HL-60/S4 (cell line): ENCODE data around the gene PKN1.
"Not testable (repeated sequence)": the region's sequence is repeated elsewhere in the genome, so short reads cannot be mapped to it uniquely, and the experiment has no call there.

ENCODE experiments used
- in situ Hi-C: fragments of 300-500 bp; cut with MboI; formaldehyde crosslinking; loops from 2 replicates; pipeline ENCODE4 v1.14.3; 2022; ENCODE audit warnings: low sequenced_read_pairs

The PKN1 gene

DNA sequence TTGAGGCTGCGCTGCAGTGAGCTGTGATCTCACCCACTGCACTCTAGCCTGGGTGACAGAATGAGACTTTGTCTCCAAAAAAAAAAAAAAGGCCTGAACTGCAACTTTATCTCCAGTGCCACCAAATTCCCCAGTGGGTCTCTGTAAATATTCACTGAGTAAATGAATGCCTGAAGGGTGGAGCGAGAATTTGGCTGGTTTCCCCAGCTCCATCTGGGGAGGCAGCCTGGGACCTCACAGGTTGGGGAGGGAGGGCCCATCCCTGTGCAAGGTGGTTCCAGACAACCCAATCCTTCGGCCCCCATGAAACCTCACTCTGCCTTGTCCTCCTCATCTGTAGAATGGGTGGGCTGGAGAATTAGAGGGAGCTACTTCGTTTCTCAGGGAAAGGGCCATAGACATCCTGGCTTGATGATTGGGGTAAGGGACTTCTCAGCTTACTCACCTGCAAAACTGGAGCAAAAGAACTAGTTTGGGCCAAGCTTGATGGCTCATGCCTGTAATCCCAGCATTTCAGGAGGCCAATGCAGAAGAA, 4.2 kb upstream of the PKN1 start:
- in situ Hi-C loops: no loop called here

DNA sequence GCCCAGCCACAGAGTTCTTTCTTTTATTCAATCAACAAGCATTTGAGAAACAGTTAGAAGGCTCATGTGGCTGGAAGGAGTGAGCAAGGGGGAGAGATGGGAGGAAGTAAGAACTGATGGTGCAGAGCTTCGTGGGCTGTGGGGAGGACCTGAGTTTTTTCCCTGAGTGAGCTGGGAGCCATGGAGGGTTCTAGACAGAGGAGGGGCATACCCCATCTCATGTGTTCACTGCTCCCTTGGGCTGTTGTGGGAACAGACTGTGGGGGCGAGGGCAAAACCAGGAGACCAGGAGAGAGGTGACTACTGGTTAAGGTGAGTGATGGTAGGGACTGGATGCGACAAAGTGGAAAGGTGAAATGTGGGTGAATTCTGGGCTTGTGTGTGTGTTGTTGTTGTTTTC, 2.4 kb upstream of the PKN1 start:
- in situ Hi-C loops: no loop called here

- in situ Hi-C loops: no loop called here
Observed at GRCh38 chr19:14433554-14434501, 722 bp downstream of the PKN1 start.

DNA sequence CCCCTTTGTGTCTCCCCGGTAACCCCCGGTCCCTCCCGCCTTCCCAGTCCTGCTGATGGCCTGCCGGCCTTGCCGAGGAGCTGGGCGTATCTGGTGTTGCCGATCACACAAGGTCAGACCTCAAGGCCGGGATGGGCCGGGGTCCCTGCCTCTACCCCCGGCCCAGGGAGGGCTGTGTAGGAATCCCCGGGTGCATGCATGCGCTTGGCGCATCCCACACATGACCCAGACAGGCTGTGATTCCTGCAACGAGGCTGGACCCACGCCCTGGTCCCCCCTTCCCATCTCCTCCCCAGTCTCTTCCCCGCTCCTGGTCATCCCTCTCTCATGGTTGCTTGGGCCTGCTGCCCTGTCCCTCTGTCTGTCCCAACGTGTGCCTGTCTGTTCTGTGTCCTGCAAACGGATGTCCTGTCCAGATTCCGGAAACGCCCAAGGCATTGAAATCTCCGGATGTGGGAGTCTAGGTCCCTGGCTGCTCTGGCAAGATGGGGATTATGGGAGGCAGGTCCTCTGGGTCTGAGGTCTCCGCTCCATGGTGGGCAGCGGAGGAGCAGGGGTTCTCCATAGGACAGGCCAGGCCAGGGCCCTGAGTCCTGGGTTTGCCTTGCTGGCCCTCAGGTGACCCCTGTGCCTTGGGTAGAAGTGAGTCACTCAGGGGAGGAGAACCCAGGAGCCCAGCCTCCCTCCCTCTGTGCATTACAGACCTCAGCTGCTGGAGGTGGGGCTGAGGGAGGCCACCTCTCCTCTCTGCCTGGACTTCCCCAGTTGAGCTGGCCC, 1.6 kb downstream of the PKN1 start:
- in situ Hi-C loops: no loop called here

- in situ Hi-C loops: no loop called here
Observed at GRCh38 chr19:14435320-14436050, 2.4 kb downstream of the PKN1 start.

- in situ Hi-C loops: no loop called here
Observed at GRCh38 chr19:14437578-14438140, 4.6 kb downstream of the PKN1 start.

DNA sequence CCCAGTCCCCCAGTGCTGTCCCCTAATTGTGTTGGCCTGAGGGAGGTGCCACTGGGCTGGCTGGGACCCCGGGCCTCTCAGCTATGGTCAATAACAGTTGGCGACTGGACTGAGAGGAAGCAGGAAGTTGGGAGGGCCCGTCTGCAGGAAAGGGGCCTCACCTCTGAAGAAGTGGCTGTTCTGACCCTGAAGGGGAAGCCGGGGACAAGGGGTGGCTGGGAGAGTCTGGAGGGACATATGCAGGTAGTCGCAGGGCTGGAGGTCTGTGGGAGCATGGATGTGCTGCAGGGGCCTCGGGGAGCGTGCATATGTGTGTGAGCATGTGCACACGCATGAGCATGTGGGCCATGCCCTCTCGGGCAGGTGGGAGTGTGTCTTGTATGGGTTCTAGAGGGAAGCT, 5.9 kb downstream of the PKN1 start:
- in situ Hi-C loops: no loop called here

GRCh38 chr19:14440049-14440448, 6.9 kb downstream of the PKN1 start:
- in situ Hi-C loops: no loop called here

- in situ Hi-C loops: no loop called here
Observed at GRCh38 chr19:14441041-14441938, 8.2 kb downstream of the PKN1 start.

GRCh38 chr19:14442891-14443631, 10.0 kb downstream of the PKN1 start:
- in situ Hi-C loops: no loop called here

GRCh38 chr19:14443632-14444216, 10.6 kb downstream of the PKN1 start:
- in situ Hi-C loops: no loop called here

GRCh38 chr19:14446336-14447036, 13.4 kb downstream of the PKN1 start:
- in situ Hi-C loops: no loop called here

DNA sequence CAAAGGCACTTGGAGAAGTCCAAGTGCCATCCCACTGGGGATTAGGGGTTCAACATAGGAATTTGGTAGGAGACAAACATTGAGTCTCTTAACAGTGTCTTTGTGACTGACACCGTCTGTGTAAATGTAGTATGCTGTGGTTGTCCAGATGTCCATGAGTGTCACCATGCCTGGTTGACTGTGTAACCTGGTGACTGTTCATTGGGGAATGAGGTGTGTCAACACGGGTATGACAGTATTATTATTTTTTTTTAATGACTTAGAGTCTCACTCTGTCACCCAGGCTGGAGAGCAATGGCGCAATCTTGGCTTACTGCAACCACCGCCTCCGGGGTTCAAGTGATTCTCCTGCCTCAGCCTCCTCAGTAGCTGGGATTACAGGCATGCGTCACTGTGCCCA, 16.2 kb downstream of the PKN1 start:
- in situ Hi-C loops: no loop called here

DNA sequence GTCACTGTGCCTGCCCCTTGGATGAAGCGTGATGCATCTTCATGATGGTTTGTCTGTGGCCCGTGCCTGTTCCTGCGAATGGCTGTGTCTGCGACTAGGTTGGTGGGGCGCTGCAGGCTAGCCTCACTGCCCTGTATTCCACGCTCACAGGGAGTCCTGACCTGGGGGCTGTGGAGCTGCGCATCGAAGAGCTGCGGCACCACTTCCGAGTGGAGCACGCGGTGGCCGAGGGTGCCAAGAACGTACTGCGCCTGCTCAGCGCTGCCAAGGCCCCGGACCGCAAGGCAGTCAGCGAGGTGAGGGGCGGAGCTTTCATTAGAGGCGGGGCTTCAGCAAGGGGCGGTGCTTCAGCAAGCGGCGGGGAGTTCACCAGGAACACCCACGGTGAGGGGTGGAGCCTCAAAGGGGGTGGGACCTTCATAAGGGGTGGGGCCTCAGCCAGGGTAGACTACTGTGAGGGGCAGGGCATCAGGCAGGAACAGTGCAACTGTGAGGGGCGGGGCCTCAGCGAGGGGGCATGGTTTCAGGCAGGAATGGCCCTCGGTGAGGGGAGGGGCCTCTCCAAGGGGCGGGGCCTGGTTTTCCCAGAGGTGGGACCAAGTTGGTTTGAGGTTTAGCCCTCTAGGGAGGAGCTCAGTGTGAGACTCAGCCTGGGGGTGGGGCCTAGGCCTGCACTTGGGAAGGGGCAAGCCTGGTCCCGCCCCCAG, 17.2 kb downstream of the PKN1 start:
- in situ Hi-C loops: no loop called here

DNA sequence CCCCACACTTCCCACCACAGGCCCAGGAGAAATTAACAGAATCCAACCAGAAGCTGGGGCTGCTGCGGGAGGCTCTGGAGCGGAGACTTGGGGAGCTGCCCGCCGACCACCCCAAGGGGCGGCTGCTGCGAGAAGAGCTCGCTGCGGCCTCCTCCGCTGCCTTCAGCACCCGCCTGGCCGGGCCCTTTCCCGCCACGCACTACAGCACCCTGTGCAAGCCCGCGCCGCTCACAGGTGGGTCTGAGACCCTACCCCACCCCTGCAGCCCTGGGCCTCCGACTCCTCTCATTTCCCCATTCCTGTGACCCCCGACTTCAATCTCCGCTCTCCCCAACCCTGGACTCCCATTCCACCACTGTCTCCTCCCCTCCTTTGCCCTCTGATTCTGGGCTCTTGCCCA, 17.8 kb downstream of the PKN1 start:
- in situ Hi-C loops: no loop called here

DNA sequence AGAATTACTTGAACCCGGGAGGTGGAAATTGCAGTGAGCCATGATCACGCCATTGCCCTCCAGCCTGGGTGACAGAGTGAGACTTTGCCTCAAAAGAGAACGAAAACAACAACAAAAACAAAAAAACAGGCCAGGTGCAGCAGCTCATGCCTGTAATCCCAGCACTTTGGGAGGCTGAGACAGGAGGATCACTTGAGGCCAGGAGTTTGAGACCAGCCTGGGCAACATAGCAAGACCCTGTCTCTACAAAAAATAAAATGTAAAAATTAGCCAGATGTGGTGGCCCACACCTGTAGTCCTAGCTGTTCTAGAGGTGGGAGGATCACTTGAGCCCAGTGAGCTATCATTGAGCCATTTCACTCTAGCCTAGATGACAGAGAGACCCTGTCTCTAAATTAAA, 19.2 kb downstream of the PKN1 start:
- in situ Hi-C loops: not testable (repeated sequence)

- in situ Hi-C loops: no loop called here
Observed at GRCh38 chr19:14459703-14460102, 26.6 kb downstream of the PKN1 start.
